Skeletal muscle tissue (tissue), 4 donors: ENCODE measurements around the gene NELFA. TPM values are rescaled to one million over a fixed set of nuclear protein-coding genes. Genes with fewer than 3 reads are reported as not detected.

ENCODE experiments used
- H3K27ac ChIP-seq: one replicate; pipeline ENCODE4 v1.7.0; 2013; ENCODE audit warnings: mild to moderate bottlenecking, low read depth, low read length, inconsistent platforms
- H3K27me3 ChIP-seq, 3 donors: one replicate each; pipeline ENCODE4 v1.7.0; 2013; ENCODE audit warnings: low read length in 3 of 3; ENCODE audit not compliant: control insufficient read depth in 3 of 3, insufficient read depth in 3 of 3
- H3K36me3 ChIP-seq, 3 donors: one replicate each; pipeline ENCODE4 v1.7.0; 2013; ENCODE audit warnings: low read length in 3 of 3; ENCODE audit not compliant: control insufficient read depth in 3 of 3, insufficient read depth in 3 of 3
- H3K4me1 ChIP-seq, 3 donors: one replicate each; pipeline ENCODE4 v1.7.0; 2013; ENCODE audit warnings: low read length in 3 of 3, mild to moderate bottlenecking in 3 of 3; ENCODE audit not compliant: control insufficient read depth in 3 of 3, insufficient read depth in 3 of 3
- H3K4me3 ChIP-seq, 3 donors: one replicate each; pipeline ENCODE4 v1.7.0; 2013; ENCODE audit warnings: low read length in 3 of 3
- H3K9ac ChIP-seq, 3 donors: one replicate each; pipeline ENCODE4 v1.7.0; 2013; ENCODE audit warnings: low read length in 3 of 3, mild to moderate bottlenecking in 3 of 3, moderate library complexity in 2 of 3, low read depth in 1 of 3
- H3K9me3 ChIP-seq, 3 donors: one replicate each; pipeline ENCODE4 v1.7.0; 2013; ENCODE audit warnings: low read length in 3 of 3; ENCODE audit not compliant: control insufficient read depth in 3 of 3
- total RNA-seq: library from RNA; depleted of rRNA; stranded (reverse); fragments of >200 nt; gene quantifications from one replicate; pipeline ENCODE4 v1.2.3, GENCODE V29; 2014
- donor health status: Osteomylitis.

The NELFA gene
- total RNA-seq, 1 donor from 2014 or later: 15.1 TPM

- Histone ChIP-seq H3K9me3 (no peaks in the 10 kb centered on the region), H3K4me1 (no peaks in the 10 kb centered on the region), H3K4me3 (no peak overlapping the region), H3K36me3 (peaks cover 37 to 49% (median 39%) of the 10 kb centered on the region in 3 donors), H3K9ac (no peak overlapping the region), H3K27ac (no peak overlapping the region), H3K27me3 (no peaks in the 10 kb centered on the region)
Observed at GRCh38 chr4:1975880-1976279, 32.9 kb downstream of the NELFA start.

- Histone ChIP-seq H3K36me3 (peaks cover 33 to 45% (median 34%) of the 10 kb centered on the region in 3 donors), H3K27ac (no peak overlapping the region)
Observed at GRCh38 chr4:1975391-1975801, 33.4 kb downstream of the NELFA start.

GRCh38 chr4:1974840-1975239, 33.9 kb downstream of the NELFA start:
- no peak overlapping the region for H3K27ac ChIP-seq
- H3K36me3 ChIP-seq: peaks cover 29 to 39% (median 32%) of the 10 kb centered on the region in 3 donors
- H3K4me1 ChIP-seq: no peaks in the 10 kb centered on the region
- no peak overlapping the region for H3K4me3 ChIP-seq
- H3K9ac ChIP-seq: no peak overlapping the region
- no peaks in the 10 kb centered on the region for H3K9me3 ChIP-seq
- H3K27me3 ChIP-seq: no peaks in the 10 kb centered on the region

More at GRCh38 chr4:1975391-1975801, 33.4 kb downstream of the NELFA start:
- Histone ChIP-seq H3K4me3 (no peak overlapping the region), H3K9me3 (no peaks in the 10 kb centered on the region), H3K9ac (no peak overlapping the region), H3K27me3 (no peaks in the 10 kb centered on the region), H3K4me1 (no peaks in the 10 kb centered on the region)

- H3K4me3 ChIP-seq: no peak overlapping the region
- H3K36me3 ChIP-seq: peaks cover 23 to 35% (median 29%) of the 10 kb centered on the region in 3 donors
- no peaks in the 10 kb centered on the region for H3K9me3 ChIP-seq
- no peaks in the 10 kb centered on the region for H3K4me1 ChIP-seq
- no peak overlapping the region for H3K27ac ChIP-seq
- H3K9ac ChIP-seq: no peak overlapping the region
- no peaks in the 10 kb centered on the region for H3K27me3 ChIP-seq
Observed at GRCh38 chr4:1973661-1974060, 35.1 kb downstream of the NELFA start.

GRCh38 chr4:1973218-1973617, 35.6 kb downstream of the NELFA start:
- Histone ChIP-seq H3K36me3 (peaks cover 23 to 36% (median 25%) of the 10 kb centered on the region in 3 donors), H3K4me3 (no peak overlapping the region), H3K27me3 (no peaks in the 10 kb centered on the region), H3K27ac (no peak overlapping the region), H3K9ac (no peak overlapping the region), H3K4me1 (no peaks in the 10 kb centered on the region), H3K9me3 (no peaks in the 10 kb centered on the region)

- Histone ChIP-seq H3K9ac (no peak overlapping the region), H3K9me3 (no peaks in the 10 kb centered on the region), H3K4me3 (no peak overlapping the region), H3K36me3 (peaks cover 23 to 36% (median 23%) of the 10 kb centered on the region in 3 donors), H3K4me1 (no peaks in the 10 kb centered on the region), H3K27me3 (no peaks in the 10 kb centered on the region), H3K27ac (no peak overlapping the region)
Observed at GRCh38 chr4:1972414-1972813, 36.4 kb downstream of the NELFA start.

GRCh38 chr4:1971456-1972200, 37.1 kb downstream of the NELFA start:
- no peak overlapping the region for H3K9ac ChIP-seq
- peaks cover 15 to 30% (median 19%) of the 10 kb centered on the region in 3 donors for H3K36me3 ChIP-seq
- no peaks in the 10 kb centered on the region for H3K9me3 ChIP-seq
- no peaks in the 10 kb centered on the region for H3K27me3 ChIP-seq
- no peak overlapping the region for H3K27ac ChIP-seq
- no peak overlapping the region for H3K4me3 ChIP-seq
- H3K4me1 ChIP-seq: no peaks in the 10 kb centered on the region

GRCh38 chr4:1970926-1971325, 37.8 kb downstream of the NELFA start:
- Histone ChIP-seq H3K4me3 (no peak overlapping the region), H3K4me1 (no peaks in the 10 kb centered on the region), H3K9ac (no peak overlapping the region), H3K27me3 (no peaks in the 10 kb centered on the region), H3K36me3 (peaks cover 8 to 23% (median 14%) of the 10 kb centered on the region in 3 donors), H3K9me3 (no peaks in the 10 kb centered on the region), H3K27ac (no peak overlapping the region)

GRCh38 chr4:1969928-1970723, 38.6 kb downstream of the NELFA start:
- Histone ChIP-seq H3K4me1 (no peaks in the 10 kb centered on the region), H3K27me3 (no peaks in the 10 kb centered on the region), H3K36me3 (peaks cover 1 to 16% (median 6%) of the 10 kb centered on the region in 3 donors), H3K27ac (no peak overlapping the region), H3K9ac (no peak overlapping the region), H3K4me3 (no peak overlapping the region), H3K9me3 (no peaks in the 10 kb centered on the region)
